Body of pancreas (tissue), 4 donors: ENCODE results near the gene UBA3. TPM values are rescaled to one million over a fixed set of nuclear protein-coding genes. Genes with fewer than 3 reads are reported as not detected.

Source experiments
- ATAC-seq: fragments of 150-250 bp; one replicate; pipeline ENCODE4 v1.9.1; 2016
- DNase-seq, 4 donors: peaks; one replicate each; pipeline ENCODE4 v3.0.0-alpha.2; 2019
- H3K27ac ChIP-seq, 4 donors: fragments of 200-600 bp; sonication (generic); 1 replicate in 3 of 4; 2 replicates in 1 of 4; pipeline versions ENCODE4 v1.5.1 to v1.6.1; 2016 to 2019; ENCODE audit warnings: mild to moderate bottlenecking in 1 of 4, mixed read lengths in 1 of 4, moderate library complexity in 1 of 4
- H3K27me3 ChIP-seq, 2 donors: fragments of 200-600 bp; sonication (generic); one replicate each; pipeline ENCODE4 v1.6.0; 2016; ENCODE audit warnings: mild to moderate bottlenecking in 1 of 2
- H3K36me3 ChIP-seq, 2 donors: fragments of 200-600 bp; sonication (generic); replicated peaks in 1 of 2; 2 replicates each; pipeline ENCODE4 v1.5.1; 2016; ENCODE audit warnings: low read depth in 2 of 2; ENCODE audit not compliant: insufficient read depth in 1 of 2
- H3K4me1 ChIP-seq: fragments of 200-600 bp; sonication (generic); one replicate; pipeline ENCODE4 v1.6.0; 2016
- H3K4me3 ChIP-seq, 2 donors: fragments of 200-600 bp; sonication (generic); 1 replicate in 1 of 2; 2 replicates in 1 of 2; pipeline ENCODE4 v1.5.1; 2016 to 2019
- H3K9me3 ChIP-seq, 3 donors: fragments of 200-600 bp; sonication (generic); 1 replicate in 2 of 3; 2 replicates in 1 of 3; pipeline ENCODE4 v1.5.1; 2016
- CTCF ChIP-seq, 7 experiments: fragments of 450-650 bp in 4 of 7; fragments of 200-600 bp in 3 of 7; sonication (generic) in 3 of 7; IDR thresholded peaks; one replicate each; pipeline ENCODE4 v1.5.1; 2016 to 2019; ENCODE audit warnings: antibody characterized with exemption in 7 of 7
- POLR2A ChIP-seq, 3 donors: fragments of 450-650 bp; IDR thresholded peaks; one replicate each; pipeline ENCODE4 v1.6.1; 2016; ENCODE audit warnings: antibody characterized with exemption in 3 of 3, mild to moderate bottlenecking in 2 of 3
- WGBS, 2 donors: methylation state at CpG; one replicate each; pipeline ENCODE4 v1.1.5; 2017; 5-methylcytosine and 5-hydroxymethylcytosine counted together
- intact Hi-C: fragments of 100-400 bp; cut with DNase I; formaldehyde crosslinking; loops from one replicate; pipeline ENCODE4 v1.15.1; 2023
- total RNA-seq, 2 donors: library from RNA; depleted of rRNA; stranded (reverse); fragments of >200 nt; gene quantifications; one replicate each; pipeline ENCODE4 v1.1.0, GENCODE V29; 2016

UBA3 gene
- total RNA-seq: 10 to 100 TPM; 23.3 to 47.5 TPM

GRCh38 chr3:69080233-69080920 lies at the start of gene UBA3:
TSS of gene UBA3 (minus strand) at chr3:69080365. CDS start at chr3:69080353, 12 bp downstream.
- Histone ChIP-seq H3K4me1 (peaks cover 45% of the 10 kb centered on the region), H3K9me3 (no peaks in the 10 kb centered on the region), H3K27ac (peak within 1 kb of the TSS; percentile 35 to 79 (median 68)), H3K4me3 (peak within 1 kb of the TSS; percentile 77 to 94), H3K36me3 (no peaks in the 10 kb centered on the region), H3K27me3 (no peaks in the 10 kb centered on the region)
- WGBS, 2 donors: 1 to 2% methylated on average over 18 to 37 of the region's 37 CpGs
- intact Hi-C loops: no loop called here
- DNase-seq (peak; percentile 90 to 93 (median 92)), ATAC-seq (peak; percentile 85)
- TF ChIP-seq POLR2A (IDR thresholded peaks at IDR 0.05) (peak; percentile 18 to 64 (median 58)), CTCF (IDR thresholded peaks at IDR 0.05) (no peak)

GRCh38 chr3:69129531-69129930 lies 49.4 kb upstream of the UBA3 start:
- H3K27ac ChIP-seq: no peak overlapping the region
- ATAC-seq (no peak), DNase-seq (no peak)
- TF ChIP-seq CTCF (IDR thresholded peaks at IDR 0.05): no peak
- TF ChIP-seq POLR2A (IDR thresholded peaks at IDR 0.05): no peak
- no peak overlapping the region for H3K4me3 ChIP-seq
- H3K9me3 ChIP-seq: no peaks in the 10 kb centered on the region
- no peaks in the 10 kb centered on the region for H3K4me1 ChIP-seq
- intact Hi-C loops: no loop called here
- no peaks in the 10 kb centered on the region for H3K36me3 ChIP-seq
- no peaks in the 10 kb centered on the region for H3K27me3 ChIP-seq
- 4 to 29% methylated on average over 1 of the region's 1 CpG for WGBS, 2 donors

DNA sequence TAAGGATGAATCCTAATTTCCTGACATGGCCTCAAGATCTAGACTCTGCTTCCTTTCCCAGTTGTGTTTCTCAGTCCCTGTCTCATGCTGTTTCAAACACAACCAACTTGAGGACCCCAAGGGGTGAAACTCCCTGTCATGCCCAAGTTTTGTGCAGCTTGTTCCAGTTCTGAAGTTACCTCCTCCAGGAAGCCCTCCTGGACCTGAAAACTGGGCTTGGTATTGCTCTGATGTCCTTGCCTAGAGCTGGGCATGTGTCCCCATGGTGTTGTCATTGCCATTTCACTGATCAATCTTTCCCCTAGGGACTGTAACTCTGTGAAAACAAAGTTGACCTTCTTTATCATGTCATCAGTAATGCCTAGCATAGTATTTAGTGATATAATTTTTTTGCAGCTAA lies 48.3 kb upstream of the UBA3 start:
- H3K4me1 ChIP-seq: no peaks in the 10 kb centered on the region
- no peaks in the 10 kb centered on the region for H3K27me3 ChIP-seq
- H3K27ac ChIP-seq: no peak overlapping the region
- no peaks in the 10 kb centered on the region for H3K9me3 ChIP-seq
- H3K4me3 ChIP-seq: no peak overlapping the region
- intact Hi-C loops: no loop called here
- no peak for ATAC-seq
- TF ChIP-seq POLR2A (IDR thresholded peaks at IDR 0.05): no peak
- TF ChIP-seq CTCF (IDR thresholded peaks at IDR 0.05): no peak
- H3K36me3 ChIP-seq: no peaks in the 10 kb centered on the region
- DNase-seq: no peak

GRCh38 chr3:69126999-69127398 lies 46.8 kb upstream of the UBA3 start:
- no peak overlapping the region for H3K27ac ChIP-seq
- WGBS, 2 donors: 69 to 86% methylated on average over 2 of the region's 2 CpGs
- TF ChIP-seq CTCF (IDR thresholded peaks at IDR 0.05): no peak
- no peak for TF ChIP-seq POLR2A (IDR thresholded peaks at IDR 0.05)
- intact Hi-C loops: no loop called here
- ATAC-seq (no peak), DNase-seq (no peak)
- H3K36me3 ChIP-seq: no peaks in the 10 kb centered on the region
- no peaks in the 10 kb centered on the region for H3K27me3 ChIP-seq
- H3K4me1 ChIP-seq: no peaks in the 10 kb centered on the region
- no peaks in the 10 kb centered on the region for H3K9me3 ChIP-seq
- no peak overlapping the region for H3K4me3 ChIP-seq

GRCh38 chr3:69126216-69126615 lies 46.1 kb upstream of the UBA3 start:
- no peak for TF ChIP-seq POLR2A (IDR thresholded peaks at IDR 0.05)
- TF ChIP-seq CTCF (IDR thresholded peaks at IDR 0.05): no peak
- 78 to 86% methylated on average over 3 of the region's 3 CpGs for WGBS, 2 donors
- no peak for ATAC-seq
- no peaks in the 10 kb centered on the region for H3K36me3 ChIP-seq
- no peak overlapping the region for H3K4me3 ChIP-seq
- no peaks in the 10 kb centered on the region for H3K27me3 ChIP-seq
- no peaks in the 10 kb centered on the region for H3K9me3 ChIP-seq
- H3K27ac ChIP-seq: no peak overlapping the region
- H3K4me1 ChIP-seq: no peaks in the 10 kb centered on the region
- no peak for DNase-seq
- intact Hi-C loops: no loop called here
